SK-N-MC (cell line): Measurements from ENCODE around the gene WDR35.

Source experiments
- DNase-seq: peaks from one replicate; pipeline ENCODE4 v3.0.0-alpha.2; 2011; ENCODE audit warnings: low read depth, low spot score
- H3K27ac ChIP-seq: fragments of 200-600 bp; sonication (generic); 2 replicates; pipeline ENCODE4 v1.5.1; 2016; ENCODE audit warnings: mixed run types
- H3K36me3 ChIP-seq: fragments of 200-600 bp; sonication (generic); 2 replicates; pipeline ENCODE4 v1.6.1; 2017; ENCODE audit warnings: antibody characterized with exemption, low read length, mixed read lengths; ENCODE audit not compliant: insufficient read depth
- H3K4me3 ChIP-seq: fragments of 200-600 bp; sonication (generic); 2 replicates; pipeline ENCODE4 v1.5.1; 2016
- H3K9ac ChIP-seq: fragments of 200-600 bp; sonication (generic); 2 replicates; pipeline ENCODE4 v1.8.0; 2017; ENCODE audit warnings: mixed run types, mixed read lengths; ENCODE audit not compliant: insufficient read length
- H3K9me3 ChIP-seq: fragments of 200-600 bp; sonication (generic); 2 replicates; pipeline ENCODE4 v1.6.1; 2017; ENCODE audit warnings: low read depth, mild to moderate bottlenecking, antibody characterized with exemption, low read length, moderate library complexity, mixed read lengths
- EZH2 ChIP-seq: fragments of 200-600 bp; sonication (generic); IDR thresholded peaks from one replicate; pipeline ENCODE4 v1.6.1; 2017; ENCODE audit warnings: antibody characterized with exemption
- FOXP2 ChIP-seq: optimal IDR thresholded peaks from 2 replicates; pipeline ENCODE3; 2011; ENCODE audit warnings: mild to moderate bottlenecking, moderate library complexity; ENCODE audit not compliant: insufficient read depth; ENCODE audit errors: extremely low read length, control extremely low read depth
- POLR2AphosphoS5 ChIP-seq: IDR thresholded peaks from 2 replicates; pipeline ENCODE4 v1.6.1; 2012; ENCODE audit warnings: mild to moderate bottlenecking, low read depth, low read length, borderline replicate concordance

The WDR35 gene

DNA sequence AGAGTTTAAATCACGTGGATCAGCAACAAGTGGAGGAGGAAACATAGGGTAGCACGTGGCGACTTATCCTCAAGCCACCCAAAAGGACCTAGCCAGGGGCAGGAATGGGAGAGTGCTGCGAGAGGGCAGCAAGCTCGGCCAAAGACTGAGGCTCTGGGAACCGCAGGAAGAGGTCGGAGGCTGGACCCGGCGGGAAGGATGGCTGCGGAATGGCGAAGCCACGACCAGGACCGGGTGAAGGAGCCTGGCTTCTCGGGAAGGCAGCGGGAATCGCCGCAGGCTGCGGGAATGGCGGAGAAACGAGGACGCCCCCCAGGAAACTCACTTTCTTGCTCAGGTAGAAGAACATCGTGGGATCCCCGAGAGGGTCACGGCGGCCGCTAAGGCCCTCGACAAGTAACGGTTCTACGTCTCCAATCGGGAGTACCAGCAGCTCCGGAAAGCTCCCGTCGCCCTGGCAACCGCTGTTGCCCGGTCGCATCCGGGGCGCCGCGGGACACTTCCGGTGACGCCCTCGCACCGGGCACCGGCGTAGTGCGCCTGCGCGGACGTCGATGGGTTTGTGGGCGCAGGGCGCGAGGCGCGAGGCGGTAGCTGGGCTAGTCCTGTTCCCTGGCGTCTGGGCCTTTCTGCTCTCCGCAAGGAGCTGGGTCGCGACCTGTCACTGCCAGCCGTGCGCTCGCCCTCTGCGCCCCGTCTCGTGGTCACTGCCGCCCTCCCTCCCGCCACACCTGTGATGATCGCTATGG, at the start of gene WDR35:
WDR35 (minus strand) TSS at position 439 of the 749 bp plus-strand sequence; CDS start at position 349, 90 bp downstream.
- no peaks in the 10 kb centered on the region for H3K9me3 ChIP-seq
- H3K9ac ChIP-seq = peak within 1 kb of the TSS; percentile 69
- no peak for DNase-seq
- H3K27ac ChIP-seq = no peak within 1 kb of the TSS
- TF ChIP-seq FOXP2 (no peak), POLR2AphosphoS5 (peak; percentile 54), EZH2 (no peak)
- H3K36me3 ChIP-seq = peaks cover 11% of the 10 kb centered on the region
- H3K4me3 ChIP-seq = peak within 1 kb of the TSS; percentile 98

GRCh38 chr2:20037660-20038059, 47.8 kb upstream of the WDR35 start:
- no peak overlapping the region for H3K9ac ChIP-seq
- H3K4me3 ChIP-seq = no peak overlapping the region
- TF ChIP-seq POLR2AphosphoS5 = no peak
- TF ChIP-seq EZH2 = no peak
- no peak for TF ChIP-seq FOXP2
- peaks cover 95% of the 10 kb centered on the region for H3K36me3 ChIP-seq
- no peak for DNase-seq
- H3K27ac ChIP-seq = peak overlapping the region; percentile 13; the same call in 1 of the 2 replicates
- H3K9me3 ChIP-seq = no peaks in the 10 kb centered on the region

GRCh38 chr2:20035955-20036666, 46.2 kb upstream of the WDR35 start:
- Histone ChIP-seq H3K9ac (no peak overlapping the region), H3K36me3 (peaks cover 96% of the 10 kb centered on the region), H3K27ac (no peak overlapping the region), H3K4me3 (no peak overlapping the region), H3K9me3 (no peaks in the 10 kb centered on the region)
- DNase-seq = no peak
- TF ChIP-seq POLR2AphosphoS5 = no peak
- no peak for TF ChIP-seq EZH2
- no peak for TF ChIP-seq FOXP2

DNA sequence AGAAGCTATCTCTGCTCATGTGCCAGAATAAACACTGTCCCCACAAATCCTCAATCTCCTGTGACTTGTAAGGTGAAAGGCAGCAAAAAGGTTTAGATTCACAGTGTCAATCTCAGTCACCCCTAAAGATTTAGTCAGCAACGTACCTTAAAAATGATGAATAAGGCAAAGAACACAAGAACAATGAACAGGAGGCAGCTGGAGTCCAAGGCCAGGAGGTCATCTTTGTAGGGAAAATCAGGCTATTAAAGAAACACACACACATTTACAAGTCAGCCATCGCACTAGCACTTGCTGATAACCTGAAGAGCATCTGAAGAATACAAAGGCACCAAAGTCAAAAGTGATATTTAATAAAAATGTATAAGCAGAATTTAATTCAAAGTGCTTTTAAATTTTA, 44.9 kb upstream of the WDR35 start:
- Histone ChIP-seq H3K4me3 (no peak overlapping the region), H3K36me3 (peaks cover 97% of the 10 kb centered on the region), H3K9me3 (peaks cover 8% of the 10 kb centered on the region), H3K27ac (no peak overlapping the region), H3K9ac (no peak overlapping the region)
- no peak for DNase-seq
- TF ChIP-seq EZH2 = no peak
- TF ChIP-seq POLR2AphosphoS5 = no peak
- no peak for TF ChIP-seq FOXP2

DNA sequence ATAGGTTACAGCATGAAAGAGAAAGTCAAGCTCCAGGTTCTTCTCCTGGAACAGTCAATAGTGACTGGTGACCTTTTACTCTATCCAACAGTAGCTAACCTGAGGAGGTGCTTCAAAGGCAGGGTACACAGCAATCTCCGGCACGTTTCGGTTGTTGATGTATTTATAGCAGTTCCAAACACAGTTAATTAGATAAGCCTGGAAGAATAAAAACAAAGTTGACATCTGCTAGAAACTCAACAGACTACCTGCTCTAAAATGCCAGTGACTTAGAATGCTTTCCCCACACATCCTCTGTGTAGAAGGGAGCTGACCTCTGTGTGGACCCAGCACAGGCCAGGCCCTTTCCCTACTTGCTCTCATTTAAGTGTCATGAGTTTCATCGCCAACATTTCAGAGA, 44.3 kb upstream of the WDR35 start:
- DNase-seq = no peak
- TF ChIP-seq FOXP2 = no peak
- TF ChIP-seq EZH2 = no peak
- no peak for TF ChIP-seq POLR2AphosphoS5

DNA sequence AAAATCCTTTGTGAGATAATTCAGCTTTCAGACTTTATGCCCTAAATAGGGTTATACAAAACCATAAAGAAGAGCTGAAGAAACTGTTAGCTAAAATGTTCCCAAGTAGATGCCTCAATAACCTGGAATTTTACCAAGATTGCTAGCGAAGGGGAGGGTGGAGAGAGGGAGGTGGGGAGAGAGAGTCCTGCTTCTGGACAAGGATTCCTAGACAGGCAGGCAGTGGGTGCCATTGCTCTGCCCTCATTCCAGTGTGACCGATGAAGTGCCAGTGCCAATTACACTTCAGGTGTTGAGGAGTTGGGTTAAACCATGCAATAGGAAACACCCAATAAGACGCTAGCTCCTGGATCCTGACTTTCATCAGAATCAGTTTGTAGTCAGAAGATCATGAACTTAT, 43.4 kb upstream of the WDR35 start:
- TF ChIP-seq EZH2 (no peak), POLR2AphosphoS5 (no peak), FOXP2 (no peak)
- peaks cover 99% of the 10 kb centered on the region for H3K36me3 ChIP-seq
- H3K27ac ChIP-seq = no peak overlapping the region
- H3K4me3 ChIP-seq = no peak overlapping the region
- DNase-seq = no peak
- peaks cover 19% of the 10 kb centered on the region for H3K9me3 ChIP-seq
- no peak overlapping the region for H3K9ac ChIP-seq

More for the DNA sequence above, 44.3 kb upstream of the WDR35 start:
- Histone ChIP-seq H3K27ac (no peak overlapping the region), H3K4me3 (no peak overlapping the region), H3K9ac (no peak overlapping the region), H3K9me3 (peaks cover 12% of the 10 kb centered on the region), H3K36me3 (peaks cover 99% of the 10 kb centered on the region)

GRCh38 chr2:20030224-20030623, 40.3 kb upstream of the WDR35 start:
- H3K27ac ChIP-seq = no peak overlapping the region
- peaks cover 81% of the 10 kb centered on the region for H3K36me3 ChIP-seq
- peaks cover 22% of the 10 kb centered on the region for H3K9me3 ChIP-seq
- no peak for TF ChIP-seq EZH2
- no peak for TF ChIP-seq POLR2AphosphoS5
- TF ChIP-seq FOXP2 = no peak
- no peak for DNase-seq
- no peak overlapping the region for H3K9ac ChIP-seq
- no peak overlapping the region for H3K4me3 ChIP-seq

- Histone ChIP-seq H3K9me3 (peaks cover 22% of the 10 kb centered on the region), H3K27ac (no peak overlapping the region), H3K36me3 (peaks cover 57% of the 10 kb centered on the region), H3K4me3 (no peak overlapping the region), H3K9ac (no peak overlapping the region)
- no peak for DNase-seq
- no peak for TF ChIP-seq FOXP2
- TF ChIP-seq EZH2 = no peak
- no peak for TF ChIP-seq POLR2AphosphoS5
These were observed 38.0 kb upstream of the WDR35 start for GRCh38 chr2:20027705-20028434.
